Spleen (tissue), 11 donors: ENCODE results near the gene DCLK2. TPM values are rescaled to one million over a fixed set of nuclear protein-coding genes. Genes with fewer than 3 reads are reported as not detected.

Source experiments
- DNase-seq: peaks from one replicate; pipeline ENCODE4 v3.0.0-alpha.2; 2020
- H3K27ac ChIP-seq, 8 donors: fragments of 200-600 bp; sonication (generic) in 7 of 8; 1 replicate in 4 of 8; 2 replicates in 4 of 8; pipeline versions ENCODE4 v1.5.0 to v1.8.0; 2016 to 2021; ENCODE audit warnings: inconsistent platforms in 4 of 8, mild to moderate bottlenecking in 4 of 8, moderate library complexity in 1 of 8
- H3K27me3 ChIP-seq, 7 donors: fragments of 200-600 bp; sonication (generic) in 6 of 7; replicated peaks in 1 of 7; 1 replicate in 4 of 7; 2 replicates in 3 of 7; pipeline versions ENCODE4 v1.5.0 to v1.8.0; 2016 to 2021; ENCODE audit warnings: inconsistent platforms in 3 of 7, mild to moderate bottlenecking in 1 of 7
- H3K36me3 ChIP-seq, 6 donors: fragments of 200-600 bp; sonication (generic) in 5 of 6; 1 replicate in 4 of 6; 2 replicates in 2 of 6; pipeline versions ENCODE4 v1.5.0 to v1.8.0; 2016 to 2021; ENCODE audit warnings: inconsistent platforms in 2 of 6
- H3K4me1 ChIP-seq, 6 donors: fragments of 200-600 bp; sonication (generic) in 5 of 6; 1 replicate in 3 of 6; 2 replicates in 3 of 6; pipeline versions ENCODE4 v1.5.0 to v1.8.0; 2016 to 2021; ENCODE audit warnings: inconsistent platforms in 3 of 6
- H3K4me3 ChIP-seq, 8 donors: fragments of 200-600 bp; sonication (generic) in 7 of 8; 1 replicate in 4 of 8; 2 replicates in 4 of 8; pipeline versions ENCODE4 v1.5.0 to v1.8.0; 2016 to 2021; ENCODE audit warnings: inconsistent platforms in 4 of 8, mild to moderate bottlenecking in 4 of 8, moderate library complexity in 2 of 8
- H3K9me3 ChIP-seq, 8 donors: fragments of 200-600 bp; sonication (generic) in 7 of 8; 1 replicate in 4 of 8; 2 replicates in 4 of 8; pipeline versions ENCODE4 v1.5.0 to v1.8.0; 2016 to 2021; ENCODE audit warnings: inconsistent platforms in 4 of 8
- POLR2A ChIP-seq, 3 donors: fragments of 450-650 bp; IDR thresholded peaks; one replicate each; pipeline ENCODE4 v1.5.1; 2017; ENCODE audit warnings: antibody characterized with exemption in 3 of 3, mild to moderate bottlenecking in 1 of 3
- POLR2AphosphoS5 ChIP-seq, 3 donors: sonication (generic); formaldehyde crosslinking; IDR thresholded peaks; one replicate each; pipeline ENCODE4 v1.5.1; 2017; ENCODE audit warnings: antibody characterized with exemption in 3 of 3
- WGBS, 5 donors: extraction: QIAGEN DNeasy Blood & Tissue Kit in 3 of 5; methylation state at CpG; one replicate each; pipeline versions ENCODE4 v1.1.5 to v1.1.7; 2013 to 2018; 5-methylcytosine and 5-hydroxymethylcytosine counted together
- intact Hi-C: fragments of 100-400 bp; cut with DNase I; formaldehyde crosslinking; loops from one replicate; pipeline ENCODE4 v1.15.0; 2023; ENCODE audit warnings: low total_unique reads
- polyA plus RNA-seq, 3 donors: library from polyadenylated mRNA; stranded (reverse); fragments of 200-250 nt; gene quantifications; one replicate each; pipeline ENCODE4 v1.2.1, GENCODE V29; 2013
- total RNA-seq, 7 donors: library from RNA; depleted of rRNA in 3 of 7; stranded (reverse); fragments of >200 nt in 3 of 7; fragmentation: NEBNext Ultra II Directional in 4 of 7; extraction: Animal tissue kit (Norgen Biotek cat#: 25700) in 4 of 7; gene quantifications; one replicate each; pipeline versions ENCODE4 v1.1.0 to v1.2.1, GENCODE V29; 2016 to 2021
- TF ChIP-seq, protein P1 (sequence below), 11 experiments: fragments of 200-600 bp in 7 of 11; fragments of 450-650 bp in 4 of 11; sonication (generic) in 4 of 11; IDR thresholded peaks in 8 of 11; conservative IDR thresholded peaks in 3 of 11; 1 replicate in 7 of 11; 2 replicates in 4 of 11; pipeline versions ENCODE4 v1.4.0 to v1.8.0; 2016 to 2021; ENCODE audit warnings: antibody characterized with exemption in 11 of 11, inconsistent platforms in 4 of 11, mild to moderate bottlenecking in 1 of 11
- donor health status: healthy with polysubstance abuse.
- donor health status: DM: no; HTN: no; CAD: no; lungs with moderate emphysema.
- donor health status: DM: no; HTN: no; CAD: no.
- donor health status: Bipolar disorder and iron deficiency.
- donor health status: healthy.
- donor health status: DM: no; HTN: no; CAD: no.
- donor health status: DM: yes; HTN: yes; CAD: no.

Gene DCLK2
- total and polyA plus RNA-seq, 10 donors, result 0.53 to 6.1 (median 3.9) TPM

DNA sequence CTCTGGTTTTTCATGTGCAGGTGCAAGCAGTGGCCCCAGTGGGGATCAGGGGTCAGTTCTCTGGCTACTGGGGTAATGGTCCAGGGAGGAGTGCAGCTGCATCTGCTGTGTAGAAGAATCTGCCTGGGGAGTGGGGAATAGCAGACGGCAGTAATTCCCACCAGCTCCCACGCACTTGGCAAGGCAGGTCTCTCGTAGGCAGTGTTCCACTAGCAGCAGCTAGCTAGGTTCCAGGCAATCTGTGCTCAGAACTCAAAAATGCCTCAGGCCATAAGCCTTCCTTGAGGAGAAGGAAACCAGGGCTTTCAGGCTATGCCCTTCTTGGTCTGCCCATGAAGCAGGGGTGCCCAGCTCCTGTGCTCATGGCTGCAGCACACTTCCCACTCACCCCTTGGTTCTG, 38.8 kb downstream of the DCLK2 start:
- WGBS, 5 donors, result 76 to 88% (median 84%) methylated on average over 3 of the region's 3 CpGs; no CpG with 5 or more reads in 1 of the 5 donors
- intact Hi-C loops, result no loop called here
- H3K4me1 ChIP-seq, result peaks cover 0 to 2% (median 0%) of the 10 kb centered on the region in 6 donors

DNA sequence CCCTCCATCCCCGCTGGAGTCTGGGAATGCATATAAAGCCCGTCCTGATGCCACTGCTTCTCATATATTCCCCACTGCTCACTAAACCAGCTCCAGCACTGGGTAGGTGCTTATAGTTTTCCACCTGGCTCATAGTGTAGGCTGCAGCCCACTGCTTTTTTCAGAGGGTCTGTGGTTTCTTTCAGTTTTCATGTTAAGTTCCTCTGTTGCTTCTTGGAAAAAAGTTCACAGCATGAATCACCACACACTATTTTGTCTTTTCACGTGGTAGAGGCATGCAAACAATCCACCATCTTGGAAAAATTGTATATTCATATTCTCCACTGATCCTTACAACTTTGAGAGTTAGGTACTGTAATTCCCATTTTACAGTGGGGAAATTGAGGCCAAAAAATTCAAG, 39.4 kb downstream of the DCLK2 start:
- peaks cover 0 to 2% (median 0%) of the 10 kb centered on the region in 6 donors for H3K4me1 ChIP-seq
- no peaks in the 10 kb centered on the region for H3K36me3 ChIP-seq
- TF ChIP-seq POLR2AphosphoS5 (IDR thresholded peaks at IDR 0.05) (no peak), POLR2A (IDR thresholded peaks at IDR 0.05) (no peak)
- TF ChIP-seq, protein P1, sequence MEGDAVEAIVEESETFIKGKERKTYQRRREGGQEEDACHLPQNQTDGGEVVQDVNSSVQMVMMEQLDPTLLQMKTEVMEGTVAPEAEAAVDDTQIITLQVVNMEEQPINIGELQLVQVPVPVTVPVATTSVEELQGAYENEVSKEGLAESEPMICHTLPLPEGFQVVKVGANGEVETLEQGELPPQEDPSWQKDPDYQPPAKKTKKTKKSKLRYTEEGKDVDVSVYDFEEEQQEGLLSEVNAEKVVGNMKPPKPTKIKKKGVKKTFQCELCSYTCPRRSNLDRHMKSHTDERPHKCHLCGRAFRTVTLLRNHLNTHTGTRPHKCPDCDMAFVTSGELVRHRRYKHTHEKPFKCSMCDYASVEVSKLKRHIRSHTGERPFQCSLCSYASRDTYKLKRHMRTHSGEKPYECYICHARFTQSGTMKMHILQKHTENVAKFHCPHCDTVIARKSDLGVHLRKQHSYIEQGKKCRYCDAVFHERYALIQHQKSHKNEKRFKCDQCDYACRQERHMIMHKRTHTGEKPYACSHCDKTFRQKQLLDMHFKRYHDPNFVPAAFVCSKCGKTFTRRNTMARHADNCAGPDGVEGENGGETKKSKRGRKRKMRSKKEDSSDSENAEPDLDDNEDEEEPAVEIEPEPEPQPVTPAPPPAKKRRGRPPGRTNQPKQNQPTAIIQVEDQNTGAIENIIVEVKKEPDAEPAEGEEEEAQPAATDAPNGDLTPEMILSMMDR (IDR thresholded peaks at IDR 0.05 in 8 of 11, conservative IDR thresholded peaks at IDR 0.05 in 3 of 11), result no peak
- no peak for DNase-seq
- H3K27me3 ChIP-seq, result no peaks in the 10 kb centered on the region
- no peak overlapping the region for H3K27ac ChIP-seq
- H3K4me3 ChIP-seq, result no peak overlapping the region
- intact Hi-C loops, result no loop called here
- 73 to 85% (median 79%) methylated on average over 3 of the region's 3 CpGs for WGBS, 5 donors
- peaks cover 0 to 34% (median 26%) of the 10 kb centered on the region in 8 donors for H3K9me3 ChIP-seq

More for the DNA sequence above, 38.8 kb downstream of the DCLK2 start:
- Histone ChIP-seq H3K9me3 (peaks cover 0 to 29% (median 24%) of the 10 kb centered on the region in 8 donors), H3K4me3 (no peak overlapping the region), H3K27ac (no peak overlapping the region), H3K27me3 (no peaks in the 10 kb centered on the region), H3K36me3 (no peaks in the 10 kb centered on the region)
- TF ChIP-seq, protein P1 (IDR thresholded peaks at IDR 0.05 in 8 of 11, conservative IDR thresholded peaks at IDR 0.05 in 3 of 11), result no peak
- no peak for TF ChIP-seq POLR2AphosphoS5 (IDR thresholded peaks at IDR 0.05)
- no peak for TF ChIP-seq POLR2A (IDR thresholded peaks at IDR 0.05)
- no peak for DNase-seq

DNA sequence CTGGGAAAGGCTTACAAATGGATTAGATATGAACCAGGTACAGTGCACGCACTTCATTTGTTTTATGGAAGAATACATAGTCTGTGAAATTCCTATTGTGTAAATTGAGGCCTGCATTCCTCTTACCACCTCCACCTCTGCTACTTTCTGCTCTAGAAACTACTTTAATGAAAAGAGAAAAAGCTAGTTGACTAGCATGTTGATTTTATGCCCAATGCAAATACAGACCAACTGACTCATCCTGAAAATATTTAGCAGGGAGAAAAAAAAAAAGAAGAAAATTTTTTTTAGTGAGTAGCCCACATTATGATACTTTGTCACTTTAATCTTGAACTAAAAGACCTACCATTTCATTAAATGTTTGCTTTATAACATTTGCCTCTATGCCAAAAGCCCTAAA, 41.2 kb downstream of the DCLK2 start:
- WGBS, 5 donors, result 83 to 100% (median 93%) methylated on average over 1 of the region's 1 CpG
- Histone ChIP-seq H3K9me3 (peaks cover 0 to 28% (median 20%) of the 10 kb centered on the region in 8 donors), H3K27ac (no peak overlapping the region)

DNA sequence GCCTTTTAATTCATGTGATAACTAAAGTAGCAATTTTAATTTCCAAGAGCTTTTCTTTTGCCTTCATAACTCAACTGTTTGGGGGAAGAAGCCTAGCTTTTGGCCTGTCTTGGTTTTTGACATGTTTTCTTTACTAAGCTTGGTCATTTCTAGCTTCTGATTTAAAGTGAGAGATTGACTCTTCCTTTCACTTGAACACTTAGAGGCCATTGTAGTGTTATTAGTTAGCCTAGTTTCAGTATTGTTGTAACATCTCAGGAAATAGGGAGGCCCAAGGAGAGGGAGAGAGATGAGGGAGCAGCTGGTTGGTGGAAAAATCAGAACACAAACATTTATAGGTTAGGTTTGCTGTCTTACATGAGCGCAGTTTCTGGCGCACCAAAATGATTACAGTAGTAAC, 44.8 kb downstream of the DCLK2 start:
- DNase-seq, result no peak
- intact Hi-C loops, result no loop called here
- Histone ChIP-seq H3K36me3 (no peaks in the 10 kb centered on the region), H3K9me3 (peaks cover 0 to 15% (median 11%) of the 10 kb centered on the region in 8 donors), H3K27ac (no peak overlapping the region), H3K4me3 (no peak overlapping the region), H3K4me1 (peaks cover 11 to 29% (median 17%) of the 10 kb centered on the region in 6 donors), H3K27me3 (no peaks in the 10 kb centered on the region)
- TF ChIP-seq, protein P1 (IDR thresholded peaks at IDR 0.05 in 8 of 11, conservative IDR thresholded peaks at IDR 0.05 in 3 of 11), result no peak
- TF ChIP-seq POLR2AphosphoS5 (IDR thresholded peaks at IDR 0.05) (no peak), POLR2A (IDR thresholded peaks at IDR 0.05) (no peak)
- 83 to 100% (median 94%) methylated on average over 2 of the region's 2 CpGs for WGBS, 5 donors

More for the DNA sequence above, 41.2 kb downstream of the DCLK2 start:
- DNase-seq, result no peak
- Histone ChIP-seq H3K36me3 (no peaks in the 10 kb centered on the region), H3K4me1 (peaks cover 0 to 6% (median 1%) of the 10 kb centered on the region in 6 donors), H3K27me3 (no peaks in the 10 kb centered on the region), H3K4me3 (no peak overlapping the region)
- intact Hi-C loops, result no loop called here
- TF ChIP-seq, protein P1 (IDR thresholded peaks at IDR 0.05 in 8 of 11, conservative IDR thresholded peaks at IDR 0.05 in 3 of 11), result no peak
- TF ChIP-seq POLR2AphosphoS5 (IDR thresholded peaks at IDR 0.05) (no peak), POLR2A (IDR thresholded peaks at IDR 0.05) (no peak)
